NCI-H187 treated with DMSO at 0.1 percent for 48 hours (cell line): ENCODE data around the gene DCAF10.
"Not testable (repeated sequence)": the region's sequence is repeated elsewhere in the genome, so short reads cannot be mapped to it uniquely, and the experiment has no call there.

Experiments
- DNase-seq: peaks from one replicate; lab custom pipeline; 2025; lab: John Stamatoyannopoulos, UW

Gene DCAF10

DNA sequence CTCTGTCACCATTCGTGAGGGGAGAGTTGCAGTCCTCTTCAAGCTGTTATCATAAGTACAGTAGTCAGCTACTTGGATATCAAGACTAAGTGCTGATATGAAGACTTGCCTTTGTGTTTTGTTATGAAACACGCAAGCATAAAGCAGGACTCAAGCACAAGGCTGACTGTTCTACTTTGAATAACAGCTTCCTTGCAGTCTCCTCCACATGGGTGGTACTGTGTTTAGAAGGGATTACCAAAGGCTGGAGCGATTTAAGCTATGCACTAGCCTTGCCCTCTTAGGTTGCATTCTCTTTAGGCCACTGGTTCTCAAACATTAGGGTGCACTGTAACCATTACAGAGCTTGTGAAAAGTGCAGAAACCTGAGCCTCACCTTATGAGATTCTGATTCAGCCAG, 61.9 kb downstream of the DCAF10 start:
- no peak for DNase-seq

DNA sequence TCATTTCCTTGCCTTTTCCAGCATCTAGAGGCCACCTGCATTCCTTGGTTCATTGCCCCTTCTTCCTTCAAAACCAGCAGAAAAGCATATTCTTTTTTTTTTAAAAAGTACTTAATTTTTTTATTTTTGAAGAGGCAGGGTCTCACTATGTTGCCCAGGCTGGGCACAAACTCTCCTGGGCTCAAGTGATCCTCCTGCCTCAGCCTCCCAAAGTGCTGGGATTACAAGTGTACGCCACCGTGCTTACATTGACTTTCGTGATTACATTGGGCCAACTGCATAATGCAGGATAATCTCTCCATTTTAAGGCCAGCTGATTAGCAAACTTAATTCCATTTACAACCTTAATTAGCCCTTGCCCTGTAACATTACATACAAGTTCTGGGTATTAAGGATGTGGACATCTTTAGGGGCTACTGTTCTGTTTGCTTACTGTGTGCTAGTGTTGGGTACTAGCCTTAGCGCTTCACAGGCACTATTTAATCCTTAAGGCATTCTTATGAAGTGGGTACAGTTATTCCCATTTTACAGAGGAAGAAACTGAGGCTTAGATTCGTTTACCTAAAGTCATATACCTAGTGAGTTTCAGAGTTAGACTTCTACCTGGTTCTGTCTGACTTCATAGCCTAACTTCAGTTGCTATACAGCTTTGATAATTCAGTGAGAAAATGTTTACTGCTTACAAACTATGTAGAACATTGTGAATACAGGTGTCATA, 69.6 kb downstream of the DCAF10 start:
- DNase-seq = no peak

DNA sequence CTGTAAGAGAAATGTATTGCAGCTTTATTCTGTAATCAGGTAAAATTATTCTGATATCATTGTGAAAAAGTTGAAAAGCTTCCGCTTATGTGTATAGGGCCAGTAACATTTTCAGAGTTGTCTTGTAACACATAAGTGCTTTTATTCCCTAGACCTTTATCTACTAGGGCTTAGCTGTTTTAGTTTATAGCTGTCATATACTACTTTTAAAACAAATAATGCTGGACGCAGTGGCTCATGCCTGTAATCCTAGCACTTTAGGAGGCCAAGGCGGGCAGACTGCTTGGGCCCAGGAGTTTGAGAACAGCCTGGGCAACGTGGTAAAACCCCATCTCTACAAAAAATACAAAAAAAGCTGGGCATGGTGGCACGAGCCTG, 70.2 kb downstream of the DCAF10 start:
- no peak for DNase-seq

DNA sequence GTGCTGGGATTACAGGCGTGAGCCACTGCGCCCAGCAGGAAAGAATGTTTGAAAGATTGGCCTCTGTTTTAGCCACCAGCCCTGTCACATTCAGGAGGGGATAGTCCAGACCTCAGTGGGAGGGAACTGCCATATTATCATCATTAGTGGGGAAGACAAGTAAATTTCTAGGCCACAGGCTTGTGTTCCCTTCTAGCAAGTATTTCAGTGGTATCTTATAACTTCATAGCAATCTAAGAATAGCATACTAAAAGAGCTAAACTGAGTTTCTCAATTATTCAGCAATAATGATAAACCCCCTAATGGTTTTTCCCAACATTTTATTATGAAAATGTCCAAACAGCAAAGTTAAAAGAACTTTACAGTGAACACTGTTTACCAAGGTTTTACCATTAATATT, 73.4 kb downstream of the DCAF10 start:
- no peak for DNase-seq

DNA sequence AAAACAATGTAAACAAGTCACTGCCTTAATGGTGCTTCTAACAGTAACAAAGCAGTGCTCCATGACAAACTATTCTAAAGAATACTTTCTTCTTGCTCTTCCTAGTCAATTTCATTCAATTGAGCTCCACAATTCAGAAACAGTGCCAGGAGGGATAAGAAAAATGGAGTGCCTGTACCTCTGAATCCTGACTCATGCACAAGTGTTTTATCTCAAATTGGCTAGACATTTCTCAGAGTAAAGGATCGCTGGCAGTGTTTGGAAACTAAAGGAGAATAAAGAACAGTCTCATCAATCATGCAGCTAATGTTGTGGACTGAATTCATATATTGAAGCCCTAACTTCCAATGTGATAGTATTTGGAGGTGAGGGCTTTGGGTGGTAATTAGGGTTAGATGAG, 75.8 kb downstream of the DCAF10 start:
- DNase-seq = no peak

DNA sequence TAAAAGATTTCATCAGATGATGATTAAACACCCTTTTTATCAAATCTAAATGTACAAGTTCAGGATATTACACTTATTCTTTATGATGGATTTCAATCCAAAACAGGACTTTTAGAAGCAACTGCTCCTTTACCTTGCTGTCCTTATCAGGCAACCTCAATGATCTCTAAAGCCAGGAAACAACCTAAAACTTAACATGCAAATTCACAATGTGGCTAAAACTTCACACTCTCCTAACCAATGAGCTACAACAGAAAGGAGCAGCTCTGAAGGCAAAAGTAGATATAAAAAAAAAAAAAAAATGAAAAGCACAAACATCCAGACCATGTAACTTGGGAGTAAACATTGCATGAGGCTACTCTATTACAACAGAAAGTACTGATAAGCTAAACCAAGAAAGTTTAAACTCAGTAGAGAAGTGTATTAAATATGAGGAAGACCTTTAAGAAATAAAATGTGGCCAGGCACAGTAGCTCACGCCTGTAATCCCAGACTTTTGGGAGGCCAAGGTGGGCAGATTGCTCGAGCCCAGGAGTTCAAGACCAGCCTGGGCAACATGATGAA, 80.4 kb downstream of the DCAF10 start:
- no peak for DNase-seq

GRCh38 chr9:37887977-37888583, 87.5 kb downstream of the DCAF10 start:
- not testable (repeated sequence) for DNase-seq

DNA sequence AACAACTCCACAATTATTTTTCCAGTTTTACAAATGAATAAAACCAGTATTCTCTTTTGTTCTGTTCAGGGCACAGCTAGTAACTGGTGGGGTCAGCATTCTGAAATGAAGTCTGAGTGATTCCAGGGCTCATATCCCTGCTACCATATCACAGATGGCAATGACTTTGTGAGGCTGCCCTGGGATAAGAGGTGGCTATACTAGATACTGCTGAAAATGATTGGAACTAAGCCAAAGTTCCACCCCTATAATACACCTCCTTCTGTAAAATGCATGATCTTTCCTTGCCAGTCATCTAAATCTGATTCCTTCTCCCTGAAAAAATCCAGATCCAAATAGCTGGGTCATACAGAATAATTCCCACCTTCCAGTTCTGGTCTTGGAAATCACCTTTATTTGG, 88.9 kb downstream of the DCAF10 start:
- no peak for DNase-seq

DNA sequence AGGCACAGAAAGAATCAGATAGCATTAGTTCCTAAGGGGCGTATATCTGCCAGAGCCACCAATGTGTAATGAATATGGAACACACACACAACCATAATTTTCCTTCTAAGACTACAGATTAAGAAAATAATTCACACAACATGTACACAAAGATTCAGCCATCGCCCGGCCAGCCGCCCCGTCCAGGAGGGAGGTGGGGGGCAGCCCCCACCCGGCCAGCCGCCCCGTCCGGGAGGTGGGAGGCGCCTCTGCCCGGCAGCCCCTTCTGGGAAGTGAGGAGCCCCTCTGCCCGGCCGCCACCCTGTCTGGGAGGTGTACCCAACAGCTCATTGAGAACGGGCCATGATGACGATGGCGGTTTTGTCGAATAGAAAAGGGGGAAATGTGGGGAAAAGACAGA, 90.4 kb downstream of the DCAF10 start:
- not testable (repeated sequence) for DNase-seq

DNA sequence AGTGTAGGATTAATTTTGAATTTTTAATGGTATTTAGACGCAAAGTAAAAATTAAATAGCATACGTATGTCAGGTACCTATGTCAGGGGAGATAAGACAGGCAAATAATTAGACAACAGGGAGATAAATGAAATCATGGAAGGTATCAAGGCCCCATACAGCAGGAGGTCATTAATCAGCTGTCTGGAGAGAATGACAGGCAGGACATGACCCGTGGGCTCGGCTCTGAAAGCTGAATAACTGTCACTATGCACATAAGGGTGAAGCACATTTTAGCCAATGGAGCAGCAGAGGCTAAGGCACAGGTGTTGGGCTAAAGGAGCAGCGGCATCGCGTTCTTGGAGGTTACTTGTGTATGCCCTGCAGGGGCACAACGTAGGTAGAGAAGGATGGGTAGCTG, 91.5 kb downstream of the DCAF10 start:
- no peak for DNase-seq

DNA sequence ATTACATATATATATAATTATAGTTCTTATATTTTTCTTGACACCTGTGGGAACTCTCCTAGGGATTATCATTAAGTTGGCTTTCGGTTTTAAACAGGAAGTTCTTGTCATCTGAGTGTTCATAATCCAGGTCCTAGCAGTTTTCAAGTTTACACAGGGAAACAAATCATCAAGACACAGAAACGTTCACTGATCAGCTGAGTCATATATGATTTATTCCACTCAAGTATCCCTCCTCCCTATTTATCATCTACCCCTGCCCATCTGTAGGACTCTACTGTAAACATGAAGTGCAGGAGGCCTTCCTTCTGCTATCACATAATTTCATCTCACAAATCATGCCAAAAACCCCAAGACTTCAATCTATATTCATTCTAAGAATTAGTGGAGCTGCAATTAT, 97.1 kb downstream of the DCAF10 start:
- no peak for DNase-seq

DNA sequence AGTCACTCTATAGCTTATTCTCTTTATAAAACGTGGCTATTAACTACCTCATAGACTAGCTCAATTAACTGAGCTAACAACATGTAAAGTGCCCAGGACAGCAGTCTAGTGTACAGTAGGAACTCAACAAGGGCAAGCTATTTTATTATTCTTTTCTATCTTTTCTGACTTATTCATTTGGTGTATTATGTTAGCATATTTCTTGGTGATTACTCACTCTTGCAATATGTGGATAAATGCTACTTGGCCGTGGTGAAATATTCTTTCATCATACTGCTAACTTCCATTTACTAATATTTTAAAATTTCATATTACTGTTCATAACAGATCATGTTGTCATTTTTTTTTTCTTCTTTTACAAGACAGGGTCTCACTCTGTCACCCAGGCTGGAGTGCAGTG, 98.4 kb downstream of the DCAF10 start:
- no peak for DNase-seq

DNA sequence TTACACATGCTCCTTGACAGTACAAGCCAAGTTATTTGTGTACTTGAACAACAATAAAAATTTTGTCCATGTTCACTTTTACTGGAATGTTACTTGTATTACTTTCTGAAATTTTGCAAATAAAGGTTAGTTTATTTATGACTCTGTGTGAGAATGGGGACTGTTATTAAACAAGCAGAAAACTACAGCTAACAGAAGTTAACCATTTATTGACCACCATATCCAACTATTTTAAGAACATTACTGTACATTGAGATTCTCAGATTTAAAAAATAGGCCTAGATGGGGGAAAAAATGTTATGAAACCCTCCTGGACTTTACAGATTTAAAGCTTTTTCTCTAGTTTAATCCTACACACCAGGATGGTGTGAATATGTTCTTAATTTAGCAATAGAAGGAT, 101.5 kb downstream of the DCAF10 start:
- DNase-seq = no peak

DNA sequence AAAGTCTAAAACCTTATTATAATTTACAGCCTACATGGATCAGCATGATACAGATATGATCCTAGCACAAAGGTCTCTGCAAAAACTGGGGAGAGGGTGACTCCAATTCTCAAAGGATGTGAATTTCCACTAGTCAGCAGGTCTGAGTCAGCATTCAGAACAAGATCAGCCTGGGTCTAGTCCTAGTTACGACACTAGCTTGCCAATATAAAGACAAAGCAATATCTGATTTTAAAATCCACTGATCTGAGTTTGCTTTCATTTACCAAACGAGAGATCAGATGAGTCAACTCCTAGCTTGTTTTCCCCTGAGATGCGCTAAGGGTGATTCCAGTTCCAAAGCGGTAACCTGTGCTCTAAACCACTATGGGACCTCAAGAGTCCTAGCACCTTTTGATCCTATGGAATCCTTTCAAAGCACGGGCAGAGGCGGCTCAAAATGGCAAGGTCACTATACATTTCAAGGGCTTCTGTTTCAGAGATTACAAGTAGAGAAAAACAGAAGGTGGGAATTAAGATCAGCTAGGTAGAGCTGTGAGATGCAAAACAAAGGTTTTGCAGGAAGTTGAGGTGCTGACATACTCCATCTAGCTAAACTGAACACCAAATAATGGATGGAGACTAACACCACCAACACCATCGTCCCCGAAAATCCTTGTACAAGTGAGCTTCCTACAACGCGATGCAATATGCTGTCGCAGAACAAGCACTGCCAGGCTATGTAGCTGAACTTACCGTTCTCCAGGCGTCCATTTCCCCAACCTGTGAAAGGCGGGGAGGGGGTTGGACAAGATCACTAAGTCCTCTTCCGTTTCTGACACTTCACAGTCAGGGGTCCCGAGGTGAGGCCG, 102.4 kb downstream of the DCAF10 start:
- DNase-seq = no peak

GRCh38 chr9:37903647-37904444, 103.2 kb downstream of the DCAF10 start, which contains the start of gene SLC25A51:
TSS of gene SLC25A51 (minus strand) at chr9:37904127. CDS start at chr9:37888550, 15,577 bp downstream.
- DNase-seq = peak; percentile 36

DNA sequence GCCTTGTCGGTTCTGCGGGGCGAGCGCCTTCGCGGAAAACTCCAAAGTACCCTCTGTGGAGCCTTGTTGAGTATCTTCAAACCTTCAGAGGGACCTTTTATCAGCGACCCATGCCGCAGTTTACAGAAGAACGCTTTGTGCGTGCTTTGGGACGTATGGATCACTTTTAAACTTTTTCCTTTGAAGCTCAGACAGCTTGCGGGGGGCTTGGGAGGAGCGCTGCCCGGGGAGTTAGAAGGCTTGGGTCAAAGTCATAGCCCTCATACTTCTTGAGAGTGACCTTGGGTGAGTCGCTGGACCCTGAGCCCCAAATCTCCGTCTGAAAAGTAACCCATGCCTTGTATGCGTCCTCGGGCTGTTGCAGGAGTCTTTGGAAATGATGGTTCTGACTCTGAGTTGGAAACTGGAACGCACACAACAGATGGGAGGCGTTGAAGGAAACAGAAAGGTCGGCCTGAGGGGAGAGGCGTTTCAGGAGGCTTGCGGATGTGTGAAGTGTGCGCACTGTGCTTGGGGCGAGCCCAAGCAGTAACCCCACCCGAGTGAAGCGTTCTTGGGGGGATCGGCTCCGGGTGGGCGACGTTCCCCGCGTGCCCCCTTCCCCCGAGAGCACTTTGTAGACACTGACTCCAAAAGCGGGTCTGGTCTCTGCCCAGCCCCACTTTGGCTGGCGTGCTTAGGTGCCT, 104.0 kb downstream of the DCAF10 start:
- no peak for DNase-seq

- DNase-seq = no peak
Observed at GRCh38 chr9:37905131-37905505, 104.5 kb downstream of the DCAF10 start.

DNA sequence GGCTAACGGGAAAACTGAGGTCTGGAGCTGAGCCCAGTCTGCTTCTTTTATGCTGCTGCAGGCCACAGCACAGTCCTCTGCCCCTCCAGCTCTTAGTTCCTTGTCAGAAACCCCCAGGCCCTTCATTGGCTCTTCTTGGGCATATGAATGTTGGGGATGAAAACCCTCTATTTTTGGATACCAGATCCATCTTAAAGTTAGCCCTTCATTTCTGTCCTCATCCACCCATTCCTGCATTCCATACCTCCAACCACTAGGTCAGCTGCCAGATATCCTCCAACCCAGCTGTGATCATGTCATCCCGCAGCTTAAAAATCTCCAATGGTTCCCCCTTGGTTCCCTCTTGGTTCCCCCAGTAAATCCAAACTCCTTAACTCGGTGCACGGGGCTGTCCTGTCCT, 105.2 kb downstream of the DCAF10 start:
- no peak for DNase-seq

DNA sequence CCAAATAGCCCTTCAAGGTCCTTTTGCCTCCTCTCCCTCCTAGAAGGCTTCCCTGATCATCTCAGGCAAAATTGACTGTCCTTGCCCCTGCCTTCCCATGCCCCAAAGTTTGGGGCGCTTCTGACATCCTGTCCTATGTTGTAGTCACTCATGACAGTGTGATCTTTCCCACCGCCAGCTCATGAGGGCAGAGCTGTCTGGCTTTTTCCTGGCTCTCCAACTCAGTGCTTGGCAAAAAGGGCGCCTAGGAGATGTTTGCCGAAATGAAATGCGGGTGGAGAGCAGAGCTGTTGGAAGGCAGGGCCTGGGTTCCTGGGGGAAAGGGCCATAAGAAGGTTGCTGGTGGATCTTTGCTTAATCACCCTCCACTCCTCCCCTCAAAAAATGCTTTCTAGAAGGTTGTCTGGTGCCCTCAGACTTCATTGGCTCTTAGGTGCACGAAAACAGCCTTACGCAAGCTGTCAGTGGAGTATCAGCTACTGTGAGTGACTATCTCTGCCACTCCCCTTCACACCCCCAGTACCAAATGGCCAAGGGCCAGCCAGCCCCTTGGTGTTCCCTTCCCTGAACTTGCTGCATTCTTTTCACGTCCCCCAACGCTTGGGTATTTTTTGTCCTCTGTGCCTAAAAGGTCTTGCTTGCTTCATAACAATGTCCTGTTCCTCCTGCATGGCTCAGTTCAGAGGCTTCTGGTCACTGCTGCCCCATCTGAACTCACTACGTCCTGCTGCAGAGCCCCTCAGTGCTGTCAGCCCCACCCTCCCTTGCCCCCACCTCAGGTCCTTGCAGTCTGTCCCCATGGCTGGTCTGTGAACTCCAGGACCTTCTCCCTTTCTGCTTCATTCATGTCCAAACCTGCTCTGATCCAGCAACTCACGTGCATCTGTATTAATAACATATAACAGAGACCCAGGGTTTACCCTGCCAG, 106.0 kb downstream of the DCAF10 start:
- no peak for DNase-seq

- no peak for DNase-seq
Observed at GRCh38 chr9:37908283-37908682, 107.7 kb downstream of the DCAF10 start.
